Vagina (tissue), 2 donors: Measurements from ENCODE around the gene CCDC137.

Source experiments
- POLR2A ChIP-seq, 2 donors: fragments of 450-650 bp; IDR thresholded peaks; one replicate each; pipeline ENCODE4 v1.6.1; 2017; ENCODE audit warnings: antibody characterized with exemption in 2 of 2, mild to moderate bottlenecking in 2 of 2, moderate library complexity in 2 of 2
- POLR2AphosphoS5 ChIP-seq, 2 donors: sonication (generic); formaldehyde crosslinking; IDR thresholded peaks; one replicate each; pipeline ENCODE4 v1.9.0; 2017; ENCODE audit warnings: antibody characterized with exemption in 2 of 2, mild to moderate bottlenecking in 2 of 2, low read depth in 1 of 2; ENCODE audit not compliant: insufficient read depth in 1 of 2
- TF ChIP-seq, protein P1 (sequence below), 3 experiments: fragments of 450-650 bp in 2 of 3; fragments of 200-600 bp in 1 of 3; sonication (generic) in 1 of 3; IDR thresholded peaks; one replicate each; pipeline ENCODE4 v1.5.1; 2017 to 2019; ENCODE audit warnings: antibody characterized with exemption in 3 of 3, mild to moderate bottlenecking in 2 of 3, moderate library complexity in 2 of 3

DNA sequence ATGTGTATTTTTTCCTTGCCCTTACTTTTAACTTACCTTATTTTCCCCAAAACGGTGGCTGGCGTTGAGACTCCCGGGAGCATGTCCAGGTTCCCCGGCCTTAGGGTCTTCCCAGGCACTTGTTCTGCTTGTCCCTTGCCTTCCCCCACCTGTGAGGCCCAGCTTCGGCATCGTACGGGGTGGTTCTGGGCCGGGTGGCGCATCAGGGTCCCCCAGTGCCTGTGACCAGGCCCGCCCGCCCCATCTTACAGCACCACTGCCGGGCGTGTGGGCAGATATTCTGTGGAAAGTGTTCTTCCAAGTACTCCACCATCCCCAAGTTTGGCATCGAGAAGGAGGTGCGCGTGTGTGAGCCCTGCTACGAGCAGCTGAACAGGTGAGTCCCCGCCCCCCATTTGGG is 24.7 kb downstream of the CCDC137 start:
- TF ChIP-seq, protein P1, sequence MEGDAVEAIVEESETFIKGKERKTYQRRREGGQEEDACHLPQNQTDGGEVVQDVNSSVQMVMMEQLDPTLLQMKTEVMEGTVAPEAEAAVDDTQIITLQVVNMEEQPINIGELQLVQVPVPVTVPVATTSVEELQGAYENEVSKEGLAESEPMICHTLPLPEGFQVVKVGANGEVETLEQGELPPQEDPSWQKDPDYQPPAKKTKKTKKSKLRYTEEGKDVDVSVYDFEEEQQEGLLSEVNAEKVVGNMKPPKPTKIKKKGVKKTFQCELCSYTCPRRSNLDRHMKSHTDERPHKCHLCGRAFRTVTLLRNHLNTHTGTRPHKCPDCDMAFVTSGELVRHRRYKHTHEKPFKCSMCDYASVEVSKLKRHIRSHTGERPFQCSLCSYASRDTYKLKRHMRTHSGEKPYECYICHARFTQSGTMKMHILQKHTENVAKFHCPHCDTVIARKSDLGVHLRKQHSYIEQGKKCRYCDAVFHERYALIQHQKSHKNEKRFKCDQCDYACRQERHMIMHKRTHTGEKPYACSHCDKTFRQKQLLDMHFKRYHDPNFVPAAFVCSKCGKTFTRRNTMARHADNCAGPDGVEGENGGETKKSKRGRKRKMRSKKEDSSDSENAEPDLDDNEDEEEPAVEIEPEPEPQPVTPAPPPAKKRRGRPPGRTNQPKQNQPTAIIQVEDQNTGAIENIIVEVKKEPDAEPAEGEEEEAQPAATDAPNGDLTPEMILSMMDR (IDR thresholded peaks at IDR 0.05): no peak
- TF ChIP-seq POLR2AphosphoS5 (IDR thresholded peaks at IDR 0.05; ENCODE audit: insufficient read depth in 1 of 2, low read depth in 1 of 2) (no peak), POLR2A (IDR thresholded peaks at IDR 0.05) (no peak)
